Measurements from ENCODE around the gene BCL6. TPM values are rescaled to one million over a fixed set of nuclear protein-coding genes. Genes with fewer than 3 reads are reported as not detected.

The BCL6 gene
- total and polyA plus RNA-seq, 8 donors = 12.6 to 160 (median 16.3) TPM

DNA sequence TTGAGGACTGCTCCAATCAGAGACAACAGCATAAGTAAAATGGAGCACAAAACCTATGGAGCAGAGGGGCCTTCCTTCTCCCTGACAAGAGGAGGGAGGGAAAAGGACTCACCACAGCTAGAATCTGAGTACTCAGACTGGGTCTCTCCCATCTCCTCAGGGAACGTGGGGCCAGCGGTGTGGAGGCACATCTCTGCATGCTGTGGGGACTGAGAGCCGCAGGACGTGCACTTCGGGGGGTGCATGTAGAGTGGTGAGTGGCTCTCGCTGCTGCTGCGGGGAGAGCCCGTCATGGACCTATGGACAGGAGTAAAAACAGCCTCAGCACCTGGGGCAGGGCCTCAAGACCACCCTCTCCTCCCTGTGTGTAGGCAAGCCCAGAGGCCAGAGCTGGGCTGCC, 17.0 kb downstream of the BCL6 start:
- Histone ChIP-seq H3K4me3 (no peak overlapping the region), H3K27me3 (no peaks in the 10 kb centered on the region), H3K4me1 (no peaks in the 10 kb centered on the region), H3K27ac (no peak overlapping the region), H3K9me3 (no peaks in the 10 kb centered on the region), H3K36me3 (peaks cover 19 to 100% of the 10 kb centered on the region in 2 donors)
- no peak for ATAC-seq
- intact Hi-C loops (cut with DNase I) = no loop called here
- TF ChIP-seq, protein P1, sequence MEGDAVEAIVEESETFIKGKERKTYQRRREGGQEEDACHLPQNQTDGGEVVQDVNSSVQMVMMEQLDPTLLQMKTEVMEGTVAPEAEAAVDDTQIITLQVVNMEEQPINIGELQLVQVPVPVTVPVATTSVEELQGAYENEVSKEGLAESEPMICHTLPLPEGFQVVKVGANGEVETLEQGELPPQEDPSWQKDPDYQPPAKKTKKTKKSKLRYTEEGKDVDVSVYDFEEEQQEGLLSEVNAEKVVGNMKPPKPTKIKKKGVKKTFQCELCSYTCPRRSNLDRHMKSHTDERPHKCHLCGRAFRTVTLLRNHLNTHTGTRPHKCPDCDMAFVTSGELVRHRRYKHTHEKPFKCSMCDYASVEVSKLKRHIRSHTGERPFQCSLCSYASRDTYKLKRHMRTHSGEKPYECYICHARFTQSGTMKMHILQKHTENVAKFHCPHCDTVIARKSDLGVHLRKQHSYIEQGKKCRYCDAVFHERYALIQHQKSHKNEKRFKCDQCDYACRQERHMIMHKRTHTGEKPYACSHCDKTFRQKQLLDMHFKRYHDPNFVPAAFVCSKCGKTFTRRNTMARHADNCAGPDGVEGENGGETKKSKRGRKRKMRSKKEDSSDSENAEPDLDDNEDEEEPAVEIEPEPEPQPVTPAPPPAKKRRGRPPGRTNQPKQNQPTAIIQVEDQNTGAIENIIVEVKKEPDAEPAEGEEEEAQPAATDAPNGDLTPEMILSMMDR (IDR thresholded peaks at IDR 0.05) = no peak
- DNase-seq = no peak

DNA sequence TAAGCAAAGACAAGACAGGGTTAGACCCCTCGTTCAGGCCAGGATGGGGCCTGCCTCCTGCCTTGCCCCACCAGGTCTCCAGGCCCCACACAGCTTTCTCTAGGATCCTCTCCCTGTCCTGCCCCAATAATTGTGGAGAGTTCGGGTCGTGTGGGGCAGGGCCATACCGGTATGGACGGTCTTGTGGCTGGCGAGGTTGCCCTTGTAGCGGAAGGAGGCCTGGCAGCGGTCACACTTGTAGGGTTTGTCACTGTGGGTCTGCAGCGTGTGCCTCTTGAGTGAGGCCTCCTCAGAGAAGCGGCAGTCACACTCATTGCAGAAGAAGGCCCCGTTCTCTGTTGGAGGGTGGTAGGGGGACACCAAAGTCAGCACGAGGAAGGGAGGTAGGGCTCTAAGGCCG, 18.7 kb downstream of the BCL6 start:
- no peak overlapping the region for H3K27ac ChIP-seq
- ATAC-seq (no peak), DNase-seq (no peak)
- no peaks in the 10 kb centered on the region for H3K4me1 ChIP-seq
- H3K4me3 ChIP-seq = no peak overlapping the region
- intact Hi-C loops (cut with DNase I) = no loop called here
- H3K27me3 ChIP-seq = no peaks in the 10 kb centered on the region
- H3K9me3 ChIP-seq = no peaks in the 10 kb centered on the region
- H3K36me3 ChIP-seq = peaks cover 23 to 100% of the 10 kb centered on the region in 2 donors
- TF ChIP-seq, protein P1 (IDR thresholded peaks at IDR 0.05) = no peak

DNA sequence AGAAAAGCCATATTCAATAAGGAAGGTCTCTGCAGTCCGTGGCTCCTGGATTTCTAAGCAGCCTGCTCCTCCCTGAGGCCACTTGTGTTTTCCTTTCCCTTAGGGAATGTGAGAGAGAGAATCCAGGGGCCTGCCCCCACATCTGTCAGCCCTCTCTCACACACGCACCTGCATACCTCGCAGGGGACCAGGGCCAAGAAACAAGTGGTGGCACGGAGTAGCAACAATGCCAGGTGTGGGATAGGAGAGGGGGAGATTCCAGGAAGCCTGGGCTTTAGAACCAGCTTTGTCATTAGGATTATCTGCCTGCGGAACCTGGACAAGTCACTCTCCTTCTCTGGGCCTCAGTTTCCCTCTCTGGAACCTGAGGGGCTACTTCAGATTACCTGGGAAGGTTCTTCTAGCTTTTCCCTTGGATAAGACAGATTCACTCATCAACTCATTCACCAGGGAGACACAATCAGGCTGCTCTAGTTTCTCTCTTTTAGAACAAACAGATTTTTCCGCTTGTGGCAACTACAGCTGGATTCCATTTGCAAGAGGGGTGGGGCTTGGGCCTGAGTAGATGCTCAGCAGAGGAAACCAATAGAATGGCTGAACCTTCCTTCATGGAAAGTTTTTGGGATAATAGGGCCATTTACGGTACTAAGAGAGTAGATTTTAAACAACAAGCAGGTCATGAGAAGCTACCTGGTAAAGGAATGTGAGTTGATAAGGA, 19.5 kb downstream of the BCL6 start:
- Histone ChIP-seq H3K9me3 (no peaks in the 10 kb centered on the region), H3K36me3 (peaks cover 23 to 100% of the 10 kb centered on the region in 2 donors), H3K27me3 (no peaks in the 10 kb centered on the region), H3K4me3 (no peak overlapping the region), H3K27ac (no peak overlapping the region), H3K4me1 (no peaks in the 10 kb centered on the region)
- DNase-seq (no peak), ATAC-seq (no peak)
- intact Hi-C loops (cut with DNase I) = no loop called here
- TF ChIP-seq, protein P1 (IDR thresholded peaks at IDR 0.05) = no peak

DNA sequence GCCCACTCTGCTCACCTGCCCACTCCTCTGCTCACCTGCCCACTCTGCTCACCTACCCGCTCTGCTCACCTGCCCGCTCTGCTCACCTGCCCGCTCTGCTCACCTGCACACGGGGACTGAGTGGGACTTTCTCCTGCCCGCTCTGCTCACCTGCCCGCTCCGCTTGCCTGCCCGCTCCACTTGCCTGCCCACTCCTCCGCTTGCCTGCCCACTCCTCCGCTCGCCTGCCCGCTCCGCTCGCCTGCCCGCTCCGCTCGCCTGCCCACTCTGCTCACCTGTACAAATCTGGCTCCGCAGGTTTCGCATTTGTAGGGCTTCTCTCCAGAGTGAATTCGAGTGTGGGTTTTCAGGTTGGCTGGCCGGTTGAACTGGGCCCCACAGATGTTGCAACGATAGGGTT, 20.0 kb downstream of the BCL6 start:
- Histone ChIP-seq H3K9me3 (no peaks in the 10 kb centered on the region), H3K27ac (no peak overlapping the region), H3K36me3 (peaks cover 23 to 100% of the 10 kb centered on the region in 2 donors), H3K4me1 (no peaks in the 10 kb centered on the region), H3K27me3 (no peaks in the 10 kb centered on the region), H3K4me3 (no peak overlapping the region)
- TF ChIP-seq, protein P1 (IDR thresholded peaks at IDR 0.05) = no peak
- intact Hi-C loops (cut with DNase I) = no loop called here
- DNase-seq = peak in 1 of 4 donors; percentile 56
- ATAC-seq = no peak

DNA sequence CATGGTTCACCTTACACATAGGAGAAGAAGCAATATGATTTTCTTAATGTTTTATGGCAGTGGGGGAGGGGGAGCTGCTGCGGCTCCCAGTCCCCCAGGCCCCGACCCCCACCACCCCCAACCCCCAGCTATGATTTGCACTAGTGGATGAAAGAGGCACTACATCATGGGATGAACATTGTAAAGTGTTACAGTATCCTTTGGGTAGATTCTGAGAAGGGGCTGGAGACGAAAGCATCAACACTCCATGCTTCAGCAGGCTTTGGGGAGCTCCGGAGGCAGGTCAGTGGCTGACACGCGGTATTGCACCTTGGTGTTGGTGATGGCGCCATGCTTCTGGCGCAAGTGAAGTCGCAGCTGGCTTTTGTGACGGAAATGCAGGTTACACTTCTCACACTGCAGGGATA, 23.1 kb downstream of the BCL6 start:
- ATAC-seq (no peak), DNase-seq (no peak)
- TF ChIP-seq, protein P1 (IDR thresholded peaks at IDR 0.05) = no peak
- H3K4me1 ChIP-seq = no peaks in the 10 kb centered on the region
- intact Hi-C loops (cut with DNase I) = no loop called here
- H3K27me3 ChIP-seq = no peaks in the 10 kb centered on the region
- H3K4me3 ChIP-seq = no peak overlapping the region
- no peak overlapping the region for H3K27ac ChIP-seq
- peaks cover 10 to 74% of the 10 kb centered on the region in 2 donors for H3K36me3 ChIP-seq
- no peaks in the 10 kb centered on the region for H3K9me3 ChIP-seq
